ENCODE results near the gene HOMER2.
"Not testable (repeated sequence)": the region's sequence is repeated elsewhere in the genome, so short reads cannot be mapped to it uniquely, and the experiment has no call there.

HOMER2 gene

GRCh38 chr15:82952158-82953081 lies at the start of gene HOMER2:
Gene HOMER2, minus strand, starts transcription at chr15:82952720. Its CDS starts 185 bp downstream, at chr15:82952535.
- DNase-seq (ENCODE audit: low spot score) = peak; percentile 64

GRCh38 chr15:83000672-83001031 lies 48.1 kb upstream of the HOMER2 start:
- DNase-seq (ENCODE audit: low spot score) = not testable (repeated sequence)

- DNase-seq (ENCODE audit: low spot score) = no peak
Observed at GRCh38 chr15:82999905-83000671, 47.6 kb upstream of the HOMER2 start.

GRCh38 chr15:82999426-82999825 lies 46.9 kb upstream of the HOMER2 start:
- no peak for DNase-seq (ENCODE audit: low spot score)

GRCh38 chr15:82995938-82996337 lies 43.4 kb upstream of the HOMER2 start:
- DNase-seq (ENCODE audit: low spot score) = no peak

GRCh38 chr15:82995076-82995475 lies 42.6 kb upstream of the HOMER2 start:
- DNase-seq (ENCODE audit: low spot score) = no peak

- no peak for DNase-seq (ENCODE audit: low spot score)
Observed at GRCh38 chr15:82993144-82993543, 40.6 kb upstream of the HOMER2 start.

- DNase-seq (ENCODE audit: low spot score) = no peak
Observed at GRCh38 chr15:82992436-82992998, 40.0 kb upstream of the HOMER2 start.

GRCh38 chr15:82986442-82986780 lies 33.9 kb upstream of the HOMER2 start:
- no peak for DNase-seq (ENCODE audit: low spot score)

GRCh38 chr15:82985688-82986441 lies 33.3 kb upstream of the HOMER2 start, which contains the start of gene RAMAC:
Gene RAMAC, plus strand, starts transcription at chr15:82986210. Its CDS starts 2,809 bp downstream, at chr15:82989019.
- peak; percentile 90 for DNase-seq (ENCODE audit: low spot score)

GRCh38 chr15:82980981-82981380 lies 28.5 kb upstream of the HOMER2 start:
- DNase-seq (ENCODE audit: low spot score) = no peak

- DNase-seq (ENCODE audit: low spot score) = no peak
Observed at GRCh38 chr15:82979726-82980125, 27.2 kb upstream of the HOMER2 start.

GRCh38 chr15:82978438-82978837 lies 25.9 kb upstream of the HOMER2 start:
- DNase-seq (ENCODE audit: low spot score) = no peak

GRCh38 chr15:82977076-82977475 lies 24.6 kb upstream of the HOMER2 start:
- no peak for DNase-seq (ENCODE audit: low spot score)

- no peak for DNase-seq (ENCODE audit: low spot score)
Observed at GRCh38 chr15:82972990-82973389, 20.5 kb upstream of the HOMER2 start.

GRCh38 chr15:82971218-82971984 lies 18.9 kb upstream of the HOMER2 start:
- DNase-seq (ENCODE audit: low spot score) = no peak

- DNase-seq (ENCODE audit: low spot score) = no peak
Observed at GRCh38 chr15:82970696-82971095, 18.2 kb upstream of the HOMER2 start.

GRCh38 chr15:82970078-82970686 lies 17.7 kb upstream of the HOMER2 start:
- DNase-seq (ENCODE audit: low spot score) = no peak

GRCh38 chr15:82969353-82969752 lies 16.8 kb upstream of the HOMER2 start:
- no peak for DNase-seq (ENCODE audit: low spot score)

- no peak for DNase-seq (ENCODE audit: low spot score)
Observed at GRCh38 chr15:82968066-82968465, 15.5 kb upstream of the HOMER2 start.

GRCh38 chr15:82966671-82967071 lies 14.2 kb upstream of the HOMER2 start:
- DNase-seq (ENCODE audit: low spot score) = no peak
